CD4-positive, alpha-beta T cell treated with Interleukin-21 for 1 hour (primary cell): Measurements from ENCODE around the gene C16orf96.

Experiments
- DNase-seq: peaks from one replicate; pipeline ENCODE4 v3.0.0-alpha.2; 2020

Gene C16orf96

GRCh38 chr16:4525634-4526277, 30.4 kb upstream of the C16orf96 start:
- no peak for DNase-seq

GRCh38 chr16:4529085-4530060, 26.8 kb upstream of the C16orf96 start:
- no peak for DNase-seq

GRCh38 chr16:4531811-4532210, 24.3 kb upstream of the C16orf96 start:
- DNase-seq: no peak

- DNase-seq: no peak
Observed at GRCh38 chr16:4532238-4532637, 23.9 kb upstream of the C16orf96 start.

- no peak for DNase-seq
Observed at GRCh38 chr16:4533490-4533889, 22.6 kb upstream of the C16orf96 start.

GRCh38 chr16:4534151-4534790, 21.9 kb upstream of the C16orf96 start:
- DNase-seq: peak; percentile 42

- DNase-seq: no peak
Observed at GRCh38 chr16:4535627-4536108, 20.5 kb upstream of the C16orf96 start.

GRCh38 chr16:4536391-4537106, 19.6 kb upstream of the C16orf96 start:
- DNase-seq: no peak

- DNase-seq: no peak
Observed at GRCh38 chr16:4537376-4538343, 18.5 kb upstream of the C16orf96 start.

GRCh38 chr16:4538350-4539235, 17.5 kb upstream of the C16orf96 start, which contains the start of gene CDIP1:
TSS of gene CDIP1 (minus strand) at chr16:4538773. CDS start at chr16:4514130, 24,643 bp downstream.
- DNase-seq: peak; percentile 96

- DNase-seq: no peak
Observed at GRCh38 chr16:4539716-4540284, 16.3 kb upstream of the C16orf96 start.

- DNase-seq: no peak
Observed at GRCh38 chr16:4544473-4544872, 11.7 kb upstream of the C16orf96 start.

- DNase-seq: no peak
Observed at GRCh38 chr16:4548124-4548523, 8.0 kb upstream of the C16orf96 start.

GRCh38 chr16:4550591-4550990, 5.5 kb upstream of the C16orf96 start:
- DNase-seq: no peak

GRCh38 chr16:4552541-4552940, 3.6 kb upstream of the C16orf96 start:
- DNase-seq: no peak

GRCh38 chr16:4556580-4556979, 440 bp downstream of the C16orf96 start:
- no peak for DNase-seq

GRCh38 chr16:4557973-4558372, 1.8 kb downstream of the C16orf96 start:
- no peak for DNase-seq

GRCh38 chr16:4561596-4561995, 5.5 kb downstream of the C16orf96 start:
- DNase-seq: no peak

GRCh38 chr16:4564661-4565267, 8.6 kb downstream of the C16orf96 start:
- no peak for DNase-seq

- DNase-seq: no peak
Observed at GRCh38 chr16:4566144-4566543, 10.0 kb downstream of the C16orf96 start.
